ENCODE results near the gene PCBP3. TPM values are rescaled to one million over a fixed set of nuclear protein-coding genes. Genes with fewer than 3 reads are reported as not detected.

The PCBP3 gene
- total and polyA plus RNA-seq, 2 experiments from 2014 or later: 3.4 to 4.3 TPM

DNA sequence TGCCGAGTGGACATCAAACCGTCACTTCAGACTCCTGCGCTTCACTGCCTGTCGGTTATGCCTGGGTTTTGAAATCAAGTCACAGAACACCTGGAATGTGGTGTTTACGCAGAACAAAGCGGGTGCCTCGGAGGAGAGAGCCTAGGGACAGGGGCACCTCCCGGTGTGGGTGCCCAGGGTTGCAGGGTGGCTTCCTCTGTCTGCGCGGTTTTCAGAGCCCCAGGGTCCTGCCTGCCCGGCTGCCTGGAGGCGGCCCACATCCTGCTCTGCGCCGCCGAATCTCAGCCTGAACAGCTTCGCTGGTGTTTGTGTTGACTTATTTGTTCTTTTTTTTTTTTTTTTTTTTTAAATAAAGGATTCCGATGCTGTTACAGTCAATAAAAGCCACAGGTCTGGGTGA is 224.6 kb downstream of the PCBP3 start:
- Histone ChIP-seq H3K9me3 (ENCODE audit: low read depth) (no peaks in the 10 kb centered on the region), H3K4me1 (ENCODE audit: low read depth) (no peaks in the 10 kb centered on the region), H3K36me3 (no peaks in the 10 kb centered on the region), H3K4me3 (no peak overlapping the region), H3K27me3 (no peaks in the 10 kb centered on the region), H3K27ac (no peak overlapping the region)
- TF ChIP-seq, protein P1, sequence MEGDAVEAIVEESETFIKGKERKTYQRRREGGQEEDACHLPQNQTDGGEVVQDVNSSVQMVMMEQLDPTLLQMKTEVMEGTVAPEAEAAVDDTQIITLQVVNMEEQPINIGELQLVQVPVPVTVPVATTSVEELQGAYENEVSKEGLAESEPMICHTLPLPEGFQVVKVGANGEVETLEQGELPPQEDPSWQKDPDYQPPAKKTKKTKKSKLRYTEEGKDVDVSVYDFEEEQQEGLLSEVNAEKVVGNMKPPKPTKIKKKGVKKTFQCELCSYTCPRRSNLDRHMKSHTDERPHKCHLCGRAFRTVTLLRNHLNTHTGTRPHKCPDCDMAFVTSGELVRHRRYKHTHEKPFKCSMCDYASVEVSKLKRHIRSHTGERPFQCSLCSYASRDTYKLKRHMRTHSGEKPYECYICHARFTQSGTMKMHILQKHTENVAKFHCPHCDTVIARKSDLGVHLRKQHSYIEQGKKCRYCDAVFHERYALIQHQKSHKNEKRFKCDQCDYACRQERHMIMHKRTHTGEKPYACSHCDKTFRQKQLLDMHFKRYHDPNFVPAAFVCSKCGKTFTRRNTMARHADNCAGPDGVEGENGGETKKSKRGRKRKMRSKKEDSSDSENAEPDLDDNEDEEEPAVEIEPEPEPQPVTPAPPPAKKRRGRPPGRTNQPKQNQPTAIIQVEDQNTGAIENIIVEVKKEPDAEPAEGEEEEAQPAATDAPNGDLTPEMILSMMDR (IDR thresholded peaks at IDR 0.05; ENCODE audit: low read depth, low read length): no peak
- no peak for DNase-seq (ENCODE audit: low read depth in 1 of 2, low spot score in 1 of 2)

DNA sequence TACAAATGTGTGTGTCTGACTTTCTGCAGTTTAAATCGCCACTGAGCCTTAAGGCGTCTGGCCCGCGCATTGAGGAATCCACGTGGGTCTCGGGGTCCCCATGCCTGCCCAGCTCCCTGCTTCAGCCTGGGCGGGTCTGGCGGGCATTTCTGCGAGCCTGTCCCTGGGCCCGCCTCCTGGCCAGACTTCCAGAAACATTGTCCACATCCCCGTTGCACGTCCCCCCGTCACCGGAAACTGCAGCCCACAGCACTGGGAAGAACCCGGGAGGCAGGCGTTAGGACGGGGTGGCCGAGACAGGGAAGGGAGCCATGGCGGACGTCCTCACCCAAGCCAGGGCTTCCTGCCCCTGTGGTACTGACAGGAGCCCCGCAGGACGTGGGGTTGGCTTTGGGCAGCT is 225.0 kb downstream of the PCBP3 start:
- TF ChIP-seq, protein P1 (IDR thresholded peaks at IDR 0.05; ENCODE audit: low read depth, low read length): no peak
- no peaks in the 10 kb centered on the region for H3K4me1 ChIP-seq (ENCODE audit: low read depth)
- no peaks in the 10 kb centered on the region for H3K9me3 ChIP-seq (ENCODE audit: low read depth)
- no peaks in the 10 kb centered on the region for H3K27me3 ChIP-seq
- DNase-seq (ENCODE audit: low read depth in 1 of 2, low spot score in 1 of 2): no peak
- H3K36me3 ChIP-seq: no peaks in the 10 kb centered on the region
- H3K4me3 ChIP-seq: no peak overlapping the region
- H3K27ac ChIP-seq: no peak overlapping the region

DNA sequence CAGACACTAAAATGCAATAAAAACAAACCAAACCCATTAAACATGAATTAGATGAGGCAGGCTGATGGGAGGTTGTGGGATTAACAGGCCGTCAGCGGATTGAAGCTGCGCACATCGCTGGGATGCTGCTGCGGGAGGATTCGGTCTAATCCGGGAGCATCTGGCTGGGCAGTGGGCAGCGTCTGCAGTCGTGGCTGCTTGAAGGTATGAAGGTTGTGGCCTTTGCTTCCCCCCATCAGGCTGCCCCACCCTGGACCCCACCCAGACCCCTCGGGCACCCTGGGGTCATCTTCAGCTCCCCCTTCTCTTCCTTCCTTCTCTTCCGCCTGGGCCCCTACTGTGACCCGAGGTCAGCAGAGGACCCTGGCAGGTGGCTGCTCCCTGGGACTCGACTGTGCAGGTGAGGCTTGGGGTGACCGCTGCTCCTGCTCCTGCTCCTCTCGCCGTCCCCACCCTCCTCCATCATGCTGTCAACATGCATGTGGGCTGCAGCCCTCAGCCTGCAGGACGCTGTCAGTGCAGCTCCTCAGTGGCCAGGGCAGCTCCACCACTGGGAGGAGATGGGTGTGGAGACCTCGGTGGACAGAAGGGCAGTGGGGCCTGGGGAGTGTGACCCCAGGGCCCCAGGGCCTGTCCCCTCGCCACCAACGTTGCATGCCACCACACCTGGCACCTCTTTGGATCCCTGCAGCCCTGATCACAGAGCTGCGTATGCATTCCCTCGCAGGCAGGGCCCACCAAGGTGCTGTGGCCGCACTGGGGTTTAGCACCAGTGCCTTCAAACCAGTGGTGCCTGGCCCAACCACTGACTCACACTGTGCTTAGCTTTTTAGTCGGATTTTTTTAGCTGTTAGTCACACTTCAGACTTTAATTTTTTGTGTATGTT is 225.8 kb downstream of the PCBP3 start:
- no peaks in the 10 kb centered on the region for H3K9me3 ChIP-seq (ENCODE audit: low read depth)
- no peak overlapping the region for H3K27ac ChIP-seq
- H3K36me3 ChIP-seq: no peaks in the 10 kb centered on the region
- no peak overlapping the region for H3K4me3 ChIP-seq
- no peaks in the 10 kb centered on the region for H3K4me1 ChIP-seq (ENCODE audit: low read depth)
- TF ChIP-seq, protein P1 (IDR thresholded peaks at IDR 0.05; ENCODE audit: low read depth, low read length): no peak
- no peaks in the 10 kb centered on the region for H3K27me3 ChIP-seq
- peak in 1 of 2 donors; percentile 55 for DNase-seq (ENCODE audit: low read depth in 1 of 2, low spot score in 1 of 2)

GRCh38 chr21:45870421-45870820 is 226.9 kb downstream of the PCBP3 start:
- Histone ChIP-seq H3K27me3 (no peaks in the 10 kb centered on the region), H3K4me3 (no peak overlapping the region), H3K36me3 (no peaks in the 10 kb centered on the region), H3K9me3 (ENCODE audit: low read depth) (no peaks in the 10 kb centered on the region), H3K4me1 (ENCODE audit: low read depth) (no peaks in the 10 kb centered on the region), H3K27ac (no peak overlapping the region)
- no peak for DNase-seq (ENCODE audit: low read depth in 1 of 2, low spot score in 1 of 2)
- TF ChIP-seq, protein P1 (IDR thresholded peaks at IDR 0.05; ENCODE audit: low read depth, low read length): no peak

DNA sequence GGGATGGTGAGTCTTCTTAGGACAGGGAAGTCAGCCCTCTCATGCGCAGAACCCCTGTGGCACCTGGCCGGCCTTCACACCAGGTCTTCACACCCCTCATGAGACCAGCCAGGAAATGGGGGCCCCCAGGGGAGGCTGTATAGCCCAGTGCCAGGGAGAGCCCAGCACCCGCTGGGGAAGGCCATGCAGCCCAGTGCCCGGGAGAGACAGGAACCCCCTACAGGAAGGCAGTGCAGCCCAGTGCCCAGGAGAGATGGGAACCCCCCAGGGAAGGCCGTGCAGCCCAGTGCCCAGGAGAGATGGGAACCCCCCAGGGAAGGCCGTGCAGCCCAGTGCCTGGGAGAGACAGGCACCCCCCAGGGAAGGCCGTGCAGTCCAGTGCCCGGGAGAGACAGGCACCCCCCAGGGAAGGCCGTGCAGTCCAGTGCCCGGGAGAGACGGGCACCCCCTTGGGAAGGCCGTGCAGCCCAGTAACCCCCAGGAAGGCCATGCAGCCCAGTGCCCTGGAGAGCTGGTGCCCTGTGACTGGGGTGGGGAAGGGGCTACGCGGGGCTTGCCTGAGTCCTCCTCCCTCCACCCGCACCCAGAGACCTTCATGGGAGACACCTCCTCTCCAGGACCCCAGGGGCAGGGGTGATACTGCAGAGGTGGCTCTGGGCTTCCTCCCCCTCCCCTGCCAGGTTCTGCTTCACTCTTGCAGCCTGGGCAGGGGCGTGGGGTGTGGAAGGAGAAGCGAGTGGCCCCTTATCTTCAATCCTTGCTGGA is 227.5 kb downstream of the PCBP3 start:
- Histone ChIP-seq H3K36me3 (no peaks in the 10 kb centered on the region), H3K4me1 (ENCODE audit: low read depth) (no peaks in the 10 kb centered on the region), H3K9me3 (ENCODE audit: low read depth) (no peaks in the 10 kb centered on the region), H3K27ac (no peak overlapping the region), H3K27me3 (no peaks in the 10 kb centered on the region), H3K4me3 (no peak overlapping the region)
- TF ChIP-seq, protein P1 (IDR thresholded peaks at IDR 0.05; ENCODE audit: low read depth, low read length): no peak
- no peak for DNase-seq (ENCODE audit: low read depth in 1 of 2, low spot score in 1 of 2)
